CD4-positive, alpha-beta T cell treated with Interleukin-4 for 1 hour (primary cell): ENCODE data around the gene MTG1.
"Not testable (repeated sequence)": the region's sequence is repeated elsewhere in the genome, so short reads cannot be mapped to it uniquely, and the experiment has no call there.

Source experiments
- DNase-seq, 2 donors: peaks; one replicate each; pipeline ENCODE4 v3.0.0-alpha.2; 2020 to 2022

Gene MTG1

DNA sequence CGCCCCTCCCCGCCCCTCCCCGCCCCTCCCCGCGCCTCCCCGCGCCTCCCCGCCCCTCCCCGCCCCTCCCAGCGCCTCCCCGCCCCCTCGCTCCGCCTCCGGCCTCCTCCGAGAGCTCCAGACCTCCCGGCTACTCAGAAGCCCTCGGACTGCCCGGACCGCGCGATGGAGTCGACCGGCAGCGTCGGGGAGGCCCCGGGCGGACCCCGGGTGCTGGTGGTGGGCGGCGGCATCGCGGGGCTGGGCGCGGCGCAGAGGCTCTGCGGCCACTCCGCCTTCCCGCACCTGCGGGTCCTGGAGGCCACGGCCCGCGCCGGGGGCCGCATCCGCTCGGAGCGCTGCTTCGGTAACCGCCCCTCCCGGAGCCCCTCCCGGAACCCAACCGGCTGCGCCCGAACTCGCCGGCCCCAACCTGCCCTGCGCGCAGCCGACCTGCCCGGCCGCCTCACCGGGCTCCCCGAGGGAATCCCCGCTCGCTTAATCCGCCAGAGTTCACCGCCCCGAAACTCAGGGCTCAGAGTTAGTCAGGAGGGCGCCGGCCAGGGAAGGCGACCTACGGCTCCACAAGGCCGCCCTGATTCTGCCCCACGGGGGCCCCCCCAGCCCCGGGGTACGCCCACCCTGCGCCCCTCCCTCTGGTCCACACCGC is 14.7 kb upstream of the MTG1 start, which contains the start of gene PAOX:
PAOX (plus strand) TSS at position 111 of the 649 bp plus-strand sequence; CDS start at position 166, 55 bp downstream.
- peak; percentile 63 to 69 for DNase-seq

DNA sequence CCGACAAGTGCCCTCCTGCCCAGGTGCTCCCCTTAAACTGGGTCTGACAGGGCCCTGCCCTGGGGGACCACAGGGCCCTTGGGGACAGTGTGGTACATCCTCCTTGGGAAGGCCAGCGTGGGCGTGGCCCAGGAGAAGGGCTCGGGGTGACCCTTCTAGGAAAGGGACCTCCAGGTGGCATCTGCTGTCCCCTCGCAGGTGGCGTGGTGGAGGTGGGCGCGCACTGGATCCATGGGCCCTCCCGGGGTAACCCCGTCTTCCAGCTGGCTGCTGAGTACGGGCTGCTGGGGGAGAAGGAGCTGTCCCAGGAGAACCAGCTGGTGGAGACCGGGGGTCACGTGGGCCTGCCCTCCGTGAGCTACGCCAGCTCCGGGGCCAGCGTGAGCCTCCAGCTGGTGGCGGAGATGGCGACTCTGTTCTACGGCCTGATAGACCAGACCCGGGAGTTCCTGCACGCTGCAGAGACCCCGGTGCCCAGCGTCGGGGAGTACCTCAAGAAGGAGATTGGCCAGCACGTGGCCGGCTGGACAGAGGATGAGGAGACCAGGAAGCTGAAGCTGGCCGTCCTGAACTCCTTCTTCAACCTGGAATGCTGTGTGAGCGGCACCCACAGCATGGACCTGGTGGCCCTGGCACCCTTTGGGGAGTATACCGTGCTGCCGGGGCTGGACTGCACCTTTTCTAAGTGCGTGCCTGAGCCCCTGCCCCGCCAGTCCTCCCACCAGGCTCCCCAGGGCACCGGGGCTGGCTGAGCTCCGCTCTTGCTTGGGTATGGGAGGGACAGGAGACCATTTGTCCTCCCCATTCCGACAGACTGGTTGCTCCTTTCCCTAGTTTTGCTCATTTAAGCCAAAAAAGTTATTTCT is 13.9 kb upstream of the MTG1 start:
- DNase-seq, result no peak

- no peak for DNase-seq
These were observed 12.9 kb upstream of the MTG1 start for GRCh38 chr10:133381036-133381435.

- no peak for DNase-seq
These were observed 10.4 kb upstream of the MTG1 start for GRCh38 chr10:133383551-133383950.

DNA sequence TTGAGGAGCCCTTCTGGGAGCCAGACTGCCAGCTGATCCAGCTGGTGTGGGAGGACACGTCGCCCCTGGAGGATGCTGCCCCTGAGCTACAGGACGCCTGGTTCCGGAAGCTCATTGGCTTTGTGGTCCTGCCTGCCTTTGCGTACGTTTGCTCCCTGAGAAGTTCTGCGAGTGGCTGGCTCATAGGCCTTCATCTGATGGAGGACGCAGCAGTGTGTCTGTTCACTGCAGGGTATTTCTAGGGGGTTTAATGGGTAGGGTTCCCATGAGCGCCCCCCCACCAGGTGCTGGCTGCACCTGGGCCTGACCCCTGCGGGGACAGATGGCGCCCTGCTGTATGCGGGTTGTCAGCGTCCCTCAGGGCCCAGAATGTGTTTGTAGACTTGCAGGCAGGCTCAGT is 9.9 kb upstream of the MTG1 start:
- no peak for DNase-seq

DNA sequence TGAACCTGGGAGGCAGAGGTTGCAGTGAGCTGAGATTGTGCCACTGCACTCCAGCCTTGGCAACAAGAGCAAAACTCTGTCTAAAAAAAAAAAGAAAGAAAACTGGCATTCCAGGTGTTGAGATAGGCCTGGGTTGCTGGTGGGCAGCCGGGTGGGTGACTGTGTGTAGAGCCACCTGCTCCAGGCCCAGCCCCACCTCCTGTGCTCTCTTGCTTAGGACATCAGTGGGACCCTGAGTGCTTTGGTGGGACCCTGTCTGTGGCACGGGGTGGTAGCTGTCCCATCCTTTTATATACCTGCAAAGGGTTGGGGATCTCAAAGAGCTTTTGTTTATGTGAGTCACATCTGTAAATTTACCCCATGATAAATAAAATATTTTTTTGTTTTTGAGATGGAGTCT is 8.7 kb upstream of the MTG1 start:
- DNase-seq, result no peak

DNA sequence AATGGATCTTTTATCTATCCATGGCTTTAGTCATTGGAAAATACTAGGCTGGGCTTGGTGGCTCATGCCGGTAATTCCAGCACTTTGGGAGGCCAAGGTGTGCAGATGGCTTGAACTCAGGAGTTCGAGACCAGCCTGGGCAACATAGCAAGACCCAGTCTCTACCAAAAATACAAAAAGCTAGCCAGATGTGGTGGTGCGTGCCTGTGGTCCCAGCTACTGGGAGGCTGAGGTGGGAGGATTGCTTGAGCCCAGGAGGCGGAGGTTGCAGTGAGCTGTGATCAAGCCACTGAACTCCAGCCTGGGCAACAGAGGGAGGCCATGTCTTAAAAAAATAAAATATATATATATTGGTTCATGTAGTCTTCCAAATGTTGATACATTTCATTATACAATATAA is 7.0 kb upstream of the MTG1 start:
- not testable (repeated sequence) for DNase-seq

GRCh38 chr10:133388236-133388972 is 5.6 kb upstream of the MTG1 start:
- no peak for DNase-seq

- peak; percentile 58 to 76 for DNase-seq
These were observed 4.8 kb upstream of the MTG1 start for GRCh38 chr10:133388973-133389818.

DNA sequence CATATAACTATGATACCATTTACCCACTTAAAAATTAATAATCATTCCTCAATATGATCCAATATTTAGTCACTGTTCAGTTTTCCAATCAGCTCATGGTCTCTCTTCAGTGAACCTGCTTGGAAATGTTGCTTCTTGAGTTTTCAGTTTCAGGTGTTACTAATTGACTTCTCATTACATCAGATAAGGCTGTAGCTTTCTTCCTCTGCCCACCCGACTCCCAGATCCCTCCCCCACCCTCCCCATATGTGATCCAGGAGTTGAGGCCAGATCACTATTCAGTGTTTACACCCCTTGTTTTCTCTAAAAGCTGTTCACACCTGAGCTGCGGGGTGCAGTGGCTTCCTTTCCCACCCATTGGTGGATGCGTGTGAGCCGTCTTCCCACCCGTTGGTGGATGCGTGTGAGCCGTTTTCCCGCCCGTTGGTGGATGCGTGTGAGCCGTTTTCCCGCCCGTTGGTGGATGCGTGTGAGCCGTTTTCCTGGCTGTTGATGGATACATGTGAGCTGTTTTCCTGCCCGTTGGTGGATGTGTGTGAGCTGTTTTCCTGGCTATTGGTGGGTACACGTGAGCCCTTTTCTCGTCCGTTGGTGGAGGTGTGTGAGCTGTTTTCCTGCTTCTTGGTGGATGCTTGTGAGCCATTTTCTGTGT is 3.2 kb upstream of the MTG1 start:
- no peak for DNase-seq

DNA sequence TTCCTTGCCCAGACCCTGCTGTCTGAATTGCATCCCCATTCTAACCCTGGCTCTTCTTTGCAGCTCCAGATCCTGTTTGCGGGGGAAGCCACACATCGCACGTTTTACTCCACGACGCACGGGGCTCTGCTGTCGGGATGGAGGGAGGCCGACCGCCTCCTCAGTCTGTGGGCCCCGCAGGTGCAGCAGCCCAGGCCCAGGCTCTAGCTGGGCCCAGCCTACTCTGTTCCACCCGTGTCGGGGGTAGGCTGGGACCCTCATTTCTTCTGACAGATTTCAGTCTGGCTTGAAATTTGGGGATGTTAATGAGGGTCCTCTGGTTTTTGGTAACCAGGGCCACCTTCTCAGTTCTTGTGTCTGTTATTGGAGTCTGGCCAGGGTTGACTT is 2.7 kb upstream of the MTG1 start:
- DNase-seq, result no peak

GRCh38 chr10:133391761-133392518 is 2.0 kb upstream of the MTG1 start:
- peak in 1 of 2 donors; percentile 21 for DNase-seq

DNA sequence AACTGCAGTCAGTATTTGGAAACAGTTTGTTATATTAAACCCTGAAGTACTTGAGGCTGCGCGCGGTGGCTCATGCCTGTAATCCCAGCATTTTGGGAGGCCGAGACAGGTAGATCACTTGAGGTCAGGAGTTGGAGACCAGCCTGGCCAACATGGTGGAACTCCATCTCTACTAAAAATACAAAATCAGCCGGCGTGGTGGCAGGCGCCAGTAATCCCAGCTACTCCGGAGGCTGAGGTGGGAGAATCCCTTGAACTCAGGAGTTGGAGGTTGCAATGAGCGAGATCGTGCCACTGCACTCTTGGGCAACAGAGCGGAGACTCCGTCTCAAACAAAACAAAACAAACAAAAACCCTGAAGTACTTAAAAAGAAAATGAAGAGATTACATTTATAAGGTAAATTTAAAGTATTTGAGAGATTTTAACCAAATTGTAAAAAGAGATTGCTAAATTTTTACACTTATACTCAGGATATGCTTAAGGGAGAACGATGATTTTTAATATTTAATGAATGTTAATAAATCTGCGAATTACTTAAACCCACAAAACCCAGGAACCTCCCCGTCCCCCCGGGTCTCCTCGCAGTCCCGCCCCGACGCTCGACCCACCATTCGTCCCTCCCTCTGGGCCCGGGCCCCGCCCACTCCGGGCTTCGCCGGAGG is 425 bp upstream of the MTG1 start:
- no peak for DNase-seq

DNA sequence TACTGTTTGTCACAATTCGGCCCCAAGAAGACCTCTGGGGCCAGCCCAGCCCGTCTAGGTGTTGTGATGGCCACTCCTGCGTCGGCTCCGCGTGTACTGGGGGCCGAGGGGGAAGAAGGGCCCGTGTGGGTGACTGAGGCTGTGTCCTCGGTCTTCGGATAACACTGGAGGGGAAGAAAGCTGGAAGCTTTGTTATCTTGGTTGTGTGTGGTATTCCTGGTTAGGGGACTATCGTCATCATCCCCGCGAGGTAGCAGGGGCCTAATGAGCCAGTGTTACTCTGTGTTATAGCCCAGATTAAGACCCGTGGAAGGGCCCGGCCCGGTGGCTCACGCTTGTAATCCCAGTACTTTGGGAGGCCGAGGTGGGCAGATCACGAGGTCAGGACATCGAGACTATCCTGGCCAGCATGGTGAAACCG is 854 bp downstream of the MTG1 start:
- DNase-seq, result no peak

DNA sequence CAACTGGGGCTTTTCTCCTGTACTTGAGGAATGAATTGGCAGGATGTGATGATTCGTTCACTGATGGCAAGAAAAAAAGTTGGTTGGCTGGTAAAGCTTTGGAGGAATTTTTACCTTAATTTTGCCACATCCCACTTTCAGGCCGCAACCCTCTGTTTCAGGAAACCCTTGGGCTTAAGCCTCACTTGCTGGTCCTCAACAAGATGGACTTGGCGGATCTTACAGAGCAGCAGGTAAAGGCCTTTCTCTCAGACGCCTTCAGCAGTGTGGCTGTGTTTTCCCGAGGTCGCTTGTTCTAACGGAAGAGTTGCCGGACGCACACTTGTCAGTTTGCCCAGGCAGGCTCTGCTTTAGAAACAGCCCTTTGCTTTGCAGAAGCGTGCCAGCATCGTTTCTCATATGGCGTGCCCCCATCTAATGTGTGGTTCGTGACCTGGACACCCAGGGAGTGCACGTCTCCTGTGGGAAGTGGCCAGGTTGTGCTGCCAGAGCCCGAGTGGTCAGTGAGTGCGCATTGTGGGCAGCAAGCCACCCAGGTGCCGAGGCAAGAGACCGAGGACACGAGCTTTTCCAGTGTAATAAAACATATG is 2.2 kb downstream of the MTG1 start:
- DNase-seq, result no peak

DNA sequence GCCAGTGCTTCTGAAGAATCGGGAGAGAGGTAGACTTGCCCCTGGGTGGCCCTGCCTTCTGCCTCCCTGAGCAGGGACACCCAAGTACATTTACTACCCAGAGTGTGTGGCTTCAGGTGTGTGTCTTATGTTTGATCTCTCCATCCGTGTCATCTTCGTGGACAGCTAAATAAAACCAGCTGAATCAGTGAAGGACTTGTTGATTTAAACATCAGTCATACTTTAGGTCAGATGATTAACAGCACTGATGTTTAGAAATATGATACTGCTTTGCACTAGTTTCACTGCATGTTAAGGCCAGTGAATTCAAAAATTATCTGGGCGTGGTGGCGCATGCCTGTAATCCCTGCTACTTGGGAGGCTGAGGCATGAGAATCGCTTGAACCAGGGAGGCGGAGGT is 4.0 kb downstream of the MTG1 start:
- no peak for DNase-seq

- no peak for DNase-seq
These were observed 5.2 kb downstream of the MTG1 start for GRCh38 chr10:133399123-133399601.

DNA sequence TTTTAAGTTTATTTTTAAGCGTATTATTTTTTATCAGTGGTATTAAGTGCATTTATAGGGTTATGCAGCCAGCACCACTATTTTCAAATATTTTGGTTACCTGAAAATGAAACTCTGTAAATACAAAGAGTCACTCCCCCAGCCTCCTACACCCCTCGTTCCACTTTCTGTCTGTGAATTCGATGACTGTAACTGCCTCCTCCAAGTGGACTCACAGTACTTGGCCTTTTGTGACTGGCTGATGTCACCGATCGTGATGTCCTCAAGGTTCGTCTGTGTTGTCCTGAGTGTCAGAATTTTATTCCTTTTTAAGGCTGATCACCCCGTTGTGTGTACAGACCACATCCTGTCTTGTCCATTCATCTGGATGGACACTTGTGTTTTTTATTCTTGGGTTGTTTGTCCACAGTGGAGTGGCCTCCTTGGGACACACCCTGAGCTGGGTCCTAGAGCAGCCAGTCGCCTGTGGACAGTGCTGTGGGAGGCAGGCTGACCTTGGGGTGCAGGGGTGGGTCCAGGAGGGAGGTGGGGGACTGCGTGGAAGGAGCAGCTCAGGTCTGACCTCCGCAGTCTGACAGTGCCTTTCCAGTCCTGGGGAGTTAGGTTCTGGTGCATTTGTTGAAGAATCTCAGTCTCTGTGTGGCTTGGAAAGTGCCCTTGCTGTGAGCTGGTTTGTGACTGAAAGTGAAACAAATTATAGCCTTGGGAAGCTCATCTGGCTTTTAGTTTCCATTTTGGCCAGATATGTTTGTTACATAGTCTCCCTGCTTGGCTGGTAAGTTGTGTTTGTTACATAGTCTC is 6.9 kb downstream of the MTG1 start:
- DNase-seq, result peak; percentile 10 to 25

DNA sequence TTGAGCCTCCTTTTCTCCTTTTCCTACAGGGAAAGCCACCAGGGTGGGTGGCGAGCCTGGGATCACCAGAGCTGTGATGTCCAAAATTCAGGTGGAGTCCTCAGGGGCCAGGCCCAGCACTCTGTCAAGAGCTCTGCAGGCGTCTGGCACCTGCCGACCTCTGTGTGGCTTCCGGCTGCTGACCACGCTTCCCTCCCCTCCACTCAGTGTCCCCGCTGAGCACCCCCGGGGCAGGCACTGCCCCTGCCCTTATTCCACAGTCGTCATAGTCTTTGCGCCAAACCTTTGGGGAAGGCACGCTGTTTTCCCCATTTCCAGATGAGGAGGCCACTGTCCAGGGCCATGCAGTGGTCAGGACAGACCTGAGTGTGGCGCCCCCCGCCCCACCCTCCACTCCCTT is 7.5 kb downstream of the MTG1 start:
- DNase-seq, result peak in 1 of 2 donors; percentile 7
